Lung (tissue), 12 donors: ENCODE results near the gene SPINK13. TPM values are rescaled to one million over a fixed set of nuclear protein-coding genes. Genes with fewer than 3 reads are reported as not detected.
"Not testable (repeated sequence)": the region's sequence is repeated elsewhere in the genome, so short reads cannot be mapped to it uniquely, and the experiment has no call there.

Experiments
- ATAC-seq: fragments of 200-7000 bp; cut with Tn5 transposase; one replicate; pipeline ENCODE4 v1.9.1; 2020; ENCODE audit warnings: moderate number of reproducible peaks; ENCODE audit not compliant: insufficient read depth, low FRiP score
- DNase-seq, 3 donors: peaks; one replicate each; pipeline ENCODE4 v3.0.0-alpha.2; 2013 to 2017
- H3K27ac ChIP-seq, 2 donors: one replicate each; pipeline ENCODE4 v1.5.1; 2013; ENCODE audit warnings: mild to moderate bottlenecking in 2 of 2, moderate library complexity in 2 of 2, control low read depth in 1 of 2, inconsistent platforms in 1 of 2, low read depth in 1 of 2, low read length in 1 of 2
- H3K27me3 ChIP-seq, 3 donors: one replicate each; pipeline ENCODE4 v1.5.1; 2013; ENCODE audit warnings: low read length in 2 of 3; ENCODE audit not compliant: control insufficient read depth in 3 of 3, insufficient read depth in 3 of 3
- H3K36me3 ChIP-seq, 4 donors: one replicate each; pipeline ENCODE4 v1.5.1; 2013; ENCODE audit warnings: low read length in 4 of 4, mild to moderate bottlenecking in 1 of 4, moderate library complexity in 1 of 4; ENCODE audit not compliant: control insufficient read depth in 4 of 4, insufficient read depth in 4 of 4
- H3K4me1 ChIP-seq, 5 donors: one replicate each; pipeline ENCODE4 v1.5.1; 2013; ENCODE audit warnings: low read length in 5 of 5, mild to moderate bottlenecking in 2 of 5, moderate library complexity in 1 of 5; ENCODE audit not compliant: control insufficient read depth in 5 of 5, insufficient read depth in 5 of 5
- H3K4me3 ChIP-seq: one replicate; pipeline ENCODE4 v1.5.1; 2013; ENCODE audit warnings: mild to moderate bottlenecking, control low read depth, moderate library complexity
- H3K9ac ChIP-seq, 2 donors: one replicate each; pipeline ENCODE4 v1.5.1; 2013; ENCODE audit warnings: low read length in 2 of 2, control low read depth in 1 of 2; ENCODE audit not compliant: insufficient read depth in 1 of 2
- H3K9me3 ChIP-seq, 4 donors: one replicate each; pipeline ENCODE4 v1.5.1; 2013; ENCODE audit warnings: low read length in 3 of 4, mild to moderate bottlenecking in 1 of 4, moderate library complexity in 1 of 4; ENCODE audit not compliant: control insufficient read depth in 4 of 4, insufficient read depth in 3 of 4
- WGBS, 2 donors: extraction: QIAGEN DNeasy Blood & Tissue Kit; methylation state at CpG; one replicate each; pipeline ENCODE4 v1.1.7; 2013; 5-methylcytosine and 5-hydroxymethylcytosine counted together
- polyA plus RNA-seq, 2 donors: library from polyadenylated mRNA; stranded (reverse); fragments of 200-250 nt; gene quantifications; one replicate each; pipeline ENCODE4 v1.2.1, GENCODE V29; 2013
- total RNA-seq, 2 donors: library from RNA; depleted of rRNA in 1 of 2; stranded (reverse); fragments of >200 nt in 1 of 2; gene quantifications; one replicate each; pipeline ENCODE4 v1.2.1, GENCODE V29; 2014 to 2021
- TF ChIP-seq, protein P1 (sequence below): IDR thresholded peaks from 2 replicates; pipeline ENCODE4 v1.5.1; 2012; ENCODE audit warnings: mild to moderate bottlenecking; ENCODE audit errors: control extremely low read depth, extremely low read depth
- donor health status: control.
- donor health status: control.
- donor health status: Bipolar disorder and iron deficiency.
- donor health status: healthy.
- donor health status: DM: yes; HTN: yes; CAD: no.

Gene SPINK13
- total and polyA plus RNA-seq, 4 donors = not detected

DNA sequence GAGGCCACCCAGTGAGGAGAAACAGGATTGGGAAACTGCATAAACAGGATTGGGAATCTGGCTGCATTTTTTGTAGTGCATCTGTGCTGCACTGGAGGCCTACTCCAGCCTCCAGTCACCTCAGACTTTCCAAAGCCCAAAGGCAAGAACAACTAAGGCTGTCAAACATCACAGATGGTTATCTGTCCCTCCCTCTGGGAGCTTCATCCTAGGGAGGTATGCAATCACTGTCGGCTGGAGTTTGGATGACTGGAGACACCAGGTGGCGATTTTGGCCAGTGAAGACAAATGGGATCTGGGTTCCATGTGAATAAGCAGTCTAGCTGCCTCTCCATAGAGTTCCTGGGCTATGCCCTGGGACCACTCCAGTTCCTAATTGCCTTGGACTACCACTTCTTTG, 9.3 kb upstream of the SPINK13 start:
- ATAC-seq (no peak), DNase-seq (no peak)
- H3K4me1 ChIP-seq = no peaks in the 10 kb centered on the region
- no peaks in the 10 kb centered on the region for H3K36me3 ChIP-seq
- TF ChIP-seq, protein P1, sequence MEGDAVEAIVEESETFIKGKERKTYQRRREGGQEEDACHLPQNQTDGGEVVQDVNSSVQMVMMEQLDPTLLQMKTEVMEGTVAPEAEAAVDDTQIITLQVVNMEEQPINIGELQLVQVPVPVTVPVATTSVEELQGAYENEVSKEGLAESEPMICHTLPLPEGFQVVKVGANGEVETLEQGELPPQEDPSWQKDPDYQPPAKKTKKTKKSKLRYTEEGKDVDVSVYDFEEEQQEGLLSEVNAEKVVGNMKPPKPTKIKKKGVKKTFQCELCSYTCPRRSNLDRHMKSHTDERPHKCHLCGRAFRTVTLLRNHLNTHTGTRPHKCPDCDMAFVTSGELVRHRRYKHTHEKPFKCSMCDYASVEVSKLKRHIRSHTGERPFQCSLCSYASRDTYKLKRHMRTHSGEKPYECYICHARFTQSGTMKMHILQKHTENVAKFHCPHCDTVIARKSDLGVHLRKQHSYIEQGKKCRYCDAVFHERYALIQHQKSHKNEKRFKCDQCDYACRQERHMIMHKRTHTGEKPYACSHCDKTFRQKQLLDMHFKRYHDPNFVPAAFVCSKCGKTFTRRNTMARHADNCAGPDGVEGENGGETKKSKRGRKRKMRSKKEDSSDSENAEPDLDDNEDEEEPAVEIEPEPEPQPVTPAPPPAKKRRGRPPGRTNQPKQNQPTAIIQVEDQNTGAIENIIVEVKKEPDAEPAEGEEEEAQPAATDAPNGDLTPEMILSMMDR = no peak
- H3K27me3 ChIP-seq = no peaks in the 10 kb centered on the region
- no peak overlapping the region for H3K9ac ChIP-seq
- WGBS, 2 donors = 68 to 75% methylated on average over 2 of the region's 2 CpGs
- no peak overlapping the region for H3K4me3 ChIP-seq
- H3K9me3 ChIP-seq = peaks cover 0 to 20% (median 4%) of the 10 kb centered on the region in 4 donors
- no peak overlapping the region for H3K27ac ChIP-seq

DNA sequence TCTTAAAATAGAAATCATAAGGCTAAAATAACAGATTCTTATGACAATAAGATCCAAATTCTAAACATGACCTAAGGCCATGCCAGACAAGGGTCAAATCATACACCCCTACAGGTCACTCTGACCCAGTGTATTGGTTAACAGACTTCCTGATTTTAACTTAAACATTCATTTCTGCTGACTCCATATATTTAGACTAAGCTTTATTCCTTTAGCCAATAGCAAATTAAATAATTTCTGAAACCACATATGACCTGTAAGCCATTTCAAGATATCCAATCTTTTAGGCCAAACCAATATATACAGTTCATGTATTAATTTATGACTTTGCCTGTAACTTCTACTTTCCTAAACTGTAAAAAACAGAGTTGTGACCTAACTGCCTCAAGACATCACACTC, 7.4 kb upstream of the SPINK13 start:
- Histone ChIP-seq H3K27ac (no peak overlapping the region), H3K36me3 (no peaks in the 10 kb centered on the region), H3K4me1 (no peaks in the 10 kb centered on the region), H3K27me3 (no peaks in the 10 kb centered on the region), H3K9ac (no peak overlapping the region), H3K4me3 (no peak overlapping the region), H3K9me3 (peaks cover 0 to 11% (median 4%) of the 10 kb centered on the region in 4 donors)
- DNase-seq (no peak), ATAC-seq (no peak)
- TF ChIP-seq, protein P1 = no peak

DNA sequence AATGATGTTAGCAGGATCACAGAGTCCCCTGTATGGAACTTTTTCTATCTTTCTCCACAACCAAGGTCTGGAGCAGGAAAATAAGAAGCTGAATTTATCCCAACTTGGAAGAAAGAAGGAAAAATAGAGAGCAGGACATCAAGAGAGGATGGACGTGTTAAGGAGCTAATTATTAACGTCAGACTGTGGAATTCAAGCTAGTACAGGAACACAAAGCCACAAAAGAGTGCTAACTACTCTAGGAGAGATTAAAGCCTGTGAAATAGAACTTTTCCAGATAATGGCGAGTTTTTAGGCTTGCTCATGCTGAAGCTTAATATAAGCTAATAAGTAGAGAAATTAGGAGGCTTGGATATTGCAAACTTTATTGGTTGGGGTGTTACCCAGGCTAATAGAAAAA, 632 bp upstream of the SPINK13 start:
- Histone ChIP-seq H3K9ac (no peak overlapping the region), H3K27ac (no peak overlapping the region), H3K4me3 (no peak overlapping the region), H3K27me3 (no peaks in the 10 kb centered on the region), H3K9me3 (no peaks in the 10 kb centered on the region), H3K4me1 (no peaks in the 10 kb centered on the region), H3K36me3 (no peaks in the 10 kb centered on the region)
- DNase-seq (no peak), ATAC-seq (no peak)
- TF ChIP-seq, protein P1 = no peak
- WGBS, 2 donors = 56 to 80% methylated on average over 3 of the region's 3 CpGs

DNA sequence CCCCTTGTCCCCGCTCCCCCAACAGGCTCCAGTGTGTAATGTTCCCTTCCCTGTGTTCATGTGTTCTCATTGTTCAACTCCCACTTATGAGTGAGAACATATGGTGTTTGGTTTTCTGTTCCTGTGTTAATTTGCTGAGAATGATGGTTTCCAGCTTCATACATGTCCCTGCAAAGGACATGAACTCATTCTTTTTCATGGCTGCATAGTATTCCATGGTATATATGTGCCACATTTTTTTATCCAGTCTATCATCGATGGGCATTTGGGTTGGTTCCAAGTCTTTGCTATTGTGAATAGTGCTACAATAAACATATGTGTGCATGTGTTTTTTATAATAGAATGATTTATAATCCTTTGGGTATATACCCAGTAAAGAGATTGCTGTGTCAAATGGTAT, 6.5 kb downstream of the SPINK13 start:
- not testable (repeated sequence) for H3K27ac ChIP-seq, ATAC-seq, H3K4me1 ChIP-seq, H3K4me3 ChIP-seq, H3K36me3 ChIP-seq, DNase-seq, H3K9me3 ChIP-seq, H3K9ac ChIP-seq, H3K27me3 ChIP-seq
- 92 to 96% methylated on average over 2 of the region's 2 CpGs for WGBS, 2 donors

DNA sequence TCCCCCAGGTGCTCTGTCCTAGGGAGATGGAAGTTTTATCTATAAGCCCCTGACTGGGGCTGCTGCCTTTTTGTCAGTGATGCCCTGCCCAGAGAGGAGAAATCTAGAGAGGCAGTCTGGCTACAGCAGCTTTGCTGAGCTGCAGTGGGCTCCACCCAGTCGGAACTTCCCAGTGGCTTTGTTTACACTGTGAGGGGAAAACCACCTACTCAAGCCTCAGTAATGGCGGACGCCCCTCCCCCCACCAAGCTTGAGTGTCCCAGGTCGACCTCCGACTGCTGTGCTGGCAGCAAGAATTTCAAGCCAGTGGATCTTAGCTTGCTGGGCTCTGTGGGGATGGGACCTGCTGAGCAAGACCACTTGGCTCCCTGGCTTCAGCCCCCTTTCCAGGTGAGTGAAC, 12.3 kb downstream of the SPINK13 start:
- not testable (repeated sequence) for H3K9me3 ChIP-seq, ATAC-seq

DNA sequence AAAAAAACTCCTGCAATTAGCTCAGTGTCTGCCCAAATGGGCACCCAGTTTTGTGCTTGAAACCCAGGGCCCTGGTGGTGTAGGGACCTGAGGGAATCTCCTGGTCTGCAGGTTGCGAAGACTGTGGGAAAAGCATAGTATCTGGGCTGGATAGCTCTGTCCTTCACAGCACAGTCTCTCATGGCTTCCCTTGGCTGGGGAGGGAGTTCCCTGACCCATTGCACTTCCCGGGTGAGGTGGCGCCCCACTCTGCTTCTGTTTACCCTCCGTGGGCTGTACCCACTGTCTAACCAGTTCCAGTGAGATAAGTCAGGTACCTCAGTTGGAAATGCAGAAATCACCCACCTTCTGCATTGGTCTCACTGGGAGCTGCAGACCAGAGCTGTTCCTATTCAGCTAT, 12.7 kb downstream of the SPINK13 start:
- H3K9me3 ChIP-seq, H3K4me3 ChIP-seq, H3K36me3 ChIP-seq, H3K4me1 ChIP-seq, H3K9ac ChIP-seq, DNase-seq, H3K27me3 ChIP-seq, ATAC-seq, H3K27ac ChIP-seq: not testable (repeated sequence)
- WGBS, 2 donors = 84 to 95% methylated on average over 4 of the region's 4 CpGs

More for the DNA sequence above, 12.3 kb downstream of the SPINK13 start:
- not testable (repeated sequence) for H3K4me3 ChIP-seq, H3K4me1 ChIP-seq, H3K27ac ChIP-seq, H3K9ac ChIP-seq, H3K27me3 ChIP-seq, H3K36me3 ChIP-seq
- 24 to 47% methylated on average over 5 of the region's 5 CpGs for WGBS, 2 donors
- DNase-seq = peak in 1 of 3 donors; percentile 4
